Lung (tissue), 12 donors: ENCODE measurements around the gene CNN2. TPM values are rescaled to one million over a fixed set of nuclear protein-coding genes. Genes with fewer than 3 reads are reported as not detected.

Experiments
- ATAC-seq: fragments of 200-7000 bp; cut with Tn5 transposase; one replicate; pipeline ENCODE4 v1.9.1; 2020; ENCODE audit warnings: moderate number of reproducible peaks; ENCODE audit not compliant: insufficient read depth, low FRiP score
- DNase-seq, 3 donors: peaks; one replicate each; pipeline ENCODE4 v3.0.0-alpha.2; 2013 to 2017
- H3K27ac ChIP-seq, 2 donors: one replicate each; pipeline ENCODE4 v1.5.1; 2013; ENCODE audit warnings: mild to moderate bottlenecking in 2 of 2, moderate library complexity in 2 of 2, control low read depth in 1 of 2, inconsistent platforms in 1 of 2, low read depth in 1 of 2, low read length in 1 of 2
- H3K27me3 ChIP-seq, 3 donors: one replicate each; pipeline ENCODE4 v1.5.1; 2013; ENCODE audit warnings: low read length in 2 of 3; ENCODE audit not compliant: control insufficient read depth in 3 of 3, insufficient read depth in 3 of 3
- H3K36me3 ChIP-seq, 4 donors: one replicate each; pipeline ENCODE4 v1.5.1; 2013; ENCODE audit warnings: low read length in 4 of 4, mild to moderate bottlenecking in 1 of 4, moderate library complexity in 1 of 4; ENCODE audit not compliant: control insufficient read depth in 4 of 4, insufficient read depth in 4 of 4
- H3K4me1 ChIP-seq, 5 donors: one replicate each; pipeline ENCODE4 v1.5.1; 2013; ENCODE audit warnings: low read length in 5 of 5, mild to moderate bottlenecking in 2 of 5, moderate library complexity in 1 of 5; ENCODE audit not compliant: control insufficient read depth in 5 of 5, insufficient read depth in 5 of 5
- H3K4me3 ChIP-seq: one replicate; pipeline ENCODE4 v1.5.1; 2013; ENCODE audit warnings: mild to moderate bottlenecking, control low read depth, moderate library complexity
- H3K9ac ChIP-seq, 2 donors: one replicate each; pipeline ENCODE4 v1.5.1; 2013; ENCODE audit warnings: low read length in 2 of 2, control low read depth in 1 of 2; ENCODE audit not compliant: insufficient read depth in 1 of 2
- H3K9me3 ChIP-seq, 4 donors: one replicate each; pipeline ENCODE4 v1.5.1; 2013; ENCODE audit warnings: low read length in 3 of 4, mild to moderate bottlenecking in 1 of 4, moderate library complexity in 1 of 4; ENCODE audit not compliant: control insufficient read depth in 4 of 4, insufficient read depth in 3 of 4
- WGBS, 2 donors: extraction: QIAGEN DNeasy Blood & Tissue Kit; methylation state at CpG; one replicate each; pipeline ENCODE4 v1.1.7; 2013; 5-methylcytosine and 5-hydroxymethylcytosine counted together
- polyA plus RNA-seq, 2 donors: library from polyadenylated mRNA; stranded (reverse); fragments of 200-250 nt; gene quantifications; one replicate each; pipeline ENCODE4 v1.2.1, GENCODE V29; 2013
- total RNA-seq, 2 donors: library from RNA; depleted of rRNA in 1 of 2; stranded (reverse); fragments of >200 nt in 1 of 2; gene quantifications; one replicate each; pipeline ENCODE4 v1.2.1, GENCODE V29; 2014 to 2021
- TF ChIP-seq, protein P1 (sequence below): IDR thresholded peaks from 2 replicates; pipeline ENCODE4 v1.5.1; 2012; ENCODE audit warnings: mild to moderate bottlenecking; ENCODE audit errors: control extremely low read depth, extremely low read depth
- donor health status: control.
- donor health status: control.
- donor health status: Bipolar disorder and iron deficiency.
- donor health status: healthy.
- donor health status: DM: yes; HTN: yes; CAD: no.

Gene CNN2
- total and polyA plus RNA-seq, 4 donors = 161 to 236 (median 180) TPM

DNA sequence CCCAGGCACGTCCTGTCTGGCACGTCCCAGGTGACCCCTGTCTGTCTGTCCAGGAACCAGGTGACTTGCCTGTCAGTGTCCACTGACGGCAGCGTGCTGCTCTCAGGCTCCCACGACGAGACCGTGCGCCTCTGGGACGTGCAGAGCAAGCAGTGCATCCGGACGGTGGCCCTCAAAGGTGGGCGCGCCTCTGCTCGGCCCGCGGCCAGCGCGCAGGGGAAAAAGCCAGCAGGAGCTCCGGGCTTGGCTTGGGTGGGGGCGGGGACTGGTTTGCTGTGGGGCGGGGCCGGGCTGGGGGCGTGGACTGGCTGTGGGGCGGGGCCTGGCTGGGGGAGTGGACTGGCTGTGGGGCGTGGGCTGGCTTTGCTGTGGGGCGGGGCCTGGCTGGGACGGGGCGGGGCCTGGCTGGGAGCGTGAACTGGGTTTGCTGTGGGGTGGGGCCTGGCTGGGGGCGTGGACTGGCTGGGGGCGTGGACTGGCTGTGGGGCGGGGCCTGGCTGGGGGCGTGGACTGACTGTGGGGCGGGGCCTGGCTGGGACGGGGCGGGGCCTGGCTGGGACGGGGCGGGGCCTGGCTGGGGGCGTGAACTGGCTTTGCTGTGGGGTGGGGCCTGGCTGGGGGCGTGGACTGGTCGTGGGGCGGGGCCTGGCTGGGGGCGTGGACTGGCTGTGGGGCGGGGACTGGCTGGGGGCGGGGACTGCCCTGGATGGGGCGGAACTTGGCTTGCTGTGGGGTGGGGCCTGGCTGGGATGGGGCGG is 35.1 kb upstream of the CNN2 start:
- peaks cover 0 to 7% (median 6%) of the 10 kb centered on the region in 5 donors for H3K4me1 ChIP-seq
- 90% methylated on average over 32 to 42 of the region's 47 CpGs for WGBS, 2 donors
- peak in 1 of 3 donors; percentile 40 for DNase-seq
- no peak overlapping the region for H3K9ac ChIP-seq
- peaks cover 0 to 2% (median 0%) of the 10 kb centered on the region in 4 donors for H3K9me3 ChIP-seq
- H3K27ac ChIP-seq = no peak overlapping the region
- TF ChIP-seq, protein P1, sequence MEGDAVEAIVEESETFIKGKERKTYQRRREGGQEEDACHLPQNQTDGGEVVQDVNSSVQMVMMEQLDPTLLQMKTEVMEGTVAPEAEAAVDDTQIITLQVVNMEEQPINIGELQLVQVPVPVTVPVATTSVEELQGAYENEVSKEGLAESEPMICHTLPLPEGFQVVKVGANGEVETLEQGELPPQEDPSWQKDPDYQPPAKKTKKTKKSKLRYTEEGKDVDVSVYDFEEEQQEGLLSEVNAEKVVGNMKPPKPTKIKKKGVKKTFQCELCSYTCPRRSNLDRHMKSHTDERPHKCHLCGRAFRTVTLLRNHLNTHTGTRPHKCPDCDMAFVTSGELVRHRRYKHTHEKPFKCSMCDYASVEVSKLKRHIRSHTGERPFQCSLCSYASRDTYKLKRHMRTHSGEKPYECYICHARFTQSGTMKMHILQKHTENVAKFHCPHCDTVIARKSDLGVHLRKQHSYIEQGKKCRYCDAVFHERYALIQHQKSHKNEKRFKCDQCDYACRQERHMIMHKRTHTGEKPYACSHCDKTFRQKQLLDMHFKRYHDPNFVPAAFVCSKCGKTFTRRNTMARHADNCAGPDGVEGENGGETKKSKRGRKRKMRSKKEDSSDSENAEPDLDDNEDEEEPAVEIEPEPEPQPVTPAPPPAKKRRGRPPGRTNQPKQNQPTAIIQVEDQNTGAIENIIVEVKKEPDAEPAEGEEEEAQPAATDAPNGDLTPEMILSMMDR = no peak
- no peak overlapping the region for H3K4me3 ChIP-seq
- ATAC-seq = no peak
- H3K27me3 ChIP-seq = peaks cover 0 to 5% (median 5%) of the 10 kb centered on the region in 3 donors
- peaks cover 0 to 46% (median 7%) of the 10 kb centered on the region in 4 donors for H3K36me3 ChIP-seq

DNA sequence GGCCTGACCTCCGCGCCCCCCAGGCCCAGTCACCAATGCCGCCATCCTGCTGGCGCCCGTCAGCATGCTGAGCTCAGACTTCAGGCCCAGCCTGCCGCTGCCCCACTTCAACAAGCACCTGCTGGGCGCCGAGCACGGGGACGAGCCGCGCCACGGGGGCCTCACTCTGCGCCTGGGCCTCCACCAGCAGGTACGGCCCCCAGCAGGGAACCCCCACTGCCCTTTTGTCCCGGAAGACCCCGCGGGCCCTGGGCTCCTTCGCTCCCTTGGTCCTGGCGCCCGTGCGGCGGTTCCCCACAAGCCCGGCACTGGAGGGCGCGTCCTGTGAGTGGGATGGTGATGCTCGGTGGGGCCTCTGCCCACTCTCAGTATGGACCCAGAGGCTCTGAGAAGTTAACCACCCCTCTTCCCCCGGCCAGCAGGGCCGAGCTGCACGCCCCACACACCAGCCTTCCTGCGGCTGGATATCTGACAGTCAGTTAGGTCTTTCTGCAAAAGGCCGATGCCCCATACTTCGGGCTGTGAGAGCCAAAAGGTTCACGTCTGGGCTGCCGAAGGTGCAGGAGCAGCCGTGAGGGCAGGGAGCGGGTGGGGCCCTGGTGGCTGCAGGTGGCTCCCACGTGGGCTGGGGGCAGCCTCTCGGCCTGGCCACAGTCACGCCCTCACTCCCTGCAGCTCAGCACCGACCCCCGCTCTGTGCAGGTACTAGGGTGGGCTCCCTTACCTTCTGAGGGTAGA is 34.3 kb upstream of the CNN2 start:
- DNase-seq = no peak
- H3K27me3 ChIP-seq = peaks cover 0 to 11% (median 9%) of the 10 kb centered on the region in 3 donors
- no peak overlapping the region for H3K4me3 ChIP-seq
- peaks cover 0 to 10% (median 6%) of the 10 kb centered on the region in 5 donors for H3K4me1 ChIP-seq
- no peak overlapping the region for H3K27ac ChIP-seq
- WGBS, 2 donors = 96 to 97% methylated on average over 40 to 42 of the region's 42 CpGs
- no peak overlapping the region for H3K9ac ChIP-seq
- H3K36me3 ChIP-seq = peaks cover 0 to 40% (median 7%) of the 10 kb centered on the region in 4 donors
- H3K9me3 ChIP-seq = peaks cover 0 to 2% (median 0%) of the 10 kb centered on the region in 4 donors
- TF ChIP-seq, protein P1 = no peak
- ATAC-seq = no peak

DNA sequence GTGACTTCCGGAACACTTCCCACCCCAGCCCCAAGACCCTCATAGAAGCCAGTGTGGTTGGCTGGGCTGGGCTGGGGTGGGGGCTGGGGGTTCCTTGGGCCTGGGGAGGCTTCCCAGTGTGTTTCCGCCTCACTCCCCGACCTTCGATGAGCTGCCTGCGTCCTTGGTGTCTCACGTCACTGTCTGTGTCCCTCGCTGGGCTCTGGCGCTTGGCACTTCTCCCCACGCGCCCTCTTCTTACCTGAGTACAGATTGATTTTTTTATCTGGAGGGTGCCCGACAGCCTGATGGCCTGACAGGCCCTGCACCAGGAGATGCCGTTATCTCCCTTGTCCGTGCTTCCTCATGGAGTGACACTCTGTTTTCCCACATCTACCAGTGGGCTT is 33.7 kb upstream of the CNN2 start:
- Histone ChIP-seq H3K27ac (no peak overlapping the region), H3K4me1 (peaks cover 0 to 10% (median 6%) of the 10 kb centered on the region in 5 donors), H3K9me3 (peaks cover 0 to 2% (median 0%) of the 10 kb centered on the region in 4 donors), H3K27me3 (peaks cover 0 to 16% (median 14%) of the 10 kb centered on the region in 3 donors), H3K36me3 (peaks cover 0 to 39% (median 5%) of the 10 kb centered on the region in 4 donors), H3K4me3 (no peak overlapping the region), H3K9ac (no peak overlapping the region)
- 93 to 95% methylated on average over 12 to 13 of the region's 13 CpGs for WGBS, 2 donors
- DNase-seq = no peak
- TF ChIP-seq, protein P1 = no peak
- ATAC-seq = no peak
